ENCODE results near the gene VTI1A.

DNA sequence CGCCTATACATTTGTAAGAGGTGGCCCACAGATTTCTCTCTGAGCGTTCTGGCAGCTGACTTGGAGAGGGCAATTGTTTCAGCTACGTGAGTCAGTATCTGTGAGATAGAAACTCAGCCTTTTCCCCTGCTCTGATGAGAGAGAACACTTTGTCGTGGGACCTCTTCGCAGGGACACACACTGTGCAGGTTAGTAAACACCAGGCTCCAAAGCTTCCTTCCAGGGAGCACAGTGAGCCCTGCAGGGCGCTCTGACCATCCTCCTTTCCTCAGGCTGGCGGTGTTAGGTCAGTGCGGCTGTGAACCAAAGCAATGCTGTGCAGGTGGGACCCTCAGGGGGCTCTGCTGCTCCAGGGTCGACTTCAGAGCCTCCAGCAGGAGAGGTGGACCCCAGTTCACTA is 350.8 kb downstream of the VTI1A start:
- TF ChIP-seq POLR2A (IDR thresholded peaks at IDR 0.05) = no peak
- TF ChIP-seq, protein P1, sequence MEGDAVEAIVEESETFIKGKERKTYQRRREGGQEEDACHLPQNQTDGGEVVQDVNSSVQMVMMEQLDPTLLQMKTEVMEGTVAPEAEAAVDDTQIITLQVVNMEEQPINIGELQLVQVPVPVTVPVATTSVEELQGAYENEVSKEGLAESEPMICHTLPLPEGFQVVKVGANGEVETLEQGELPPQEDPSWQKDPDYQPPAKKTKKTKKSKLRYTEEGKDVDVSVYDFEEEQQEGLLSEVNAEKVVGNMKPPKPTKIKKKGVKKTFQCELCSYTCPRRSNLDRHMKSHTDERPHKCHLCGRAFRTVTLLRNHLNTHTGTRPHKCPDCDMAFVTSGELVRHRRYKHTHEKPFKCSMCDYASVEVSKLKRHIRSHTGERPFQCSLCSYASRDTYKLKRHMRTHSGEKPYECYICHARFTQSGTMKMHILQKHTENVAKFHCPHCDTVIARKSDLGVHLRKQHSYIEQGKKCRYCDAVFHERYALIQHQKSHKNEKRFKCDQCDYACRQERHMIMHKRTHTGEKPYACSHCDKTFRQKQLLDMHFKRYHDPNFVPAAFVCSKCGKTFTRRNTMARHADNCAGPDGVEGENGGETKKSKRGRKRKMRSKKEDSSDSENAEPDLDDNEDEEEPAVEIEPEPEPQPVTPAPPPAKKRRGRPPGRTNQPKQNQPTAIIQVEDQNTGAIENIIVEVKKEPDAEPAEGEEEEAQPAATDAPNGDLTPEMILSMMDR (IDR thresholded peaks at IDR 0.05) = no peak

Data from adrenal gland (tissue), 5 donors.